GM20431 (cell line): Measurements from ENCODE around the gene MCCC1.
"Not testable (repeated sequence)": the region's sequence is repeated elsewhere in the genome, so short reads cannot be mapped to it uniquely, and the experiment has no call there.

Source experiments
- in situ Hi-C: fragments of 300-500 bp; cut with MseI, MboI; formaldehyde crosslinking; loops from one replicate; pipeline ENCODE4 v1.15.0; 2020; ENCODE audit warnings: low sequenced_read_pairs; ENCODE audit not compliant: unreplicated experiment

The MCCC1 gene

DNA sequence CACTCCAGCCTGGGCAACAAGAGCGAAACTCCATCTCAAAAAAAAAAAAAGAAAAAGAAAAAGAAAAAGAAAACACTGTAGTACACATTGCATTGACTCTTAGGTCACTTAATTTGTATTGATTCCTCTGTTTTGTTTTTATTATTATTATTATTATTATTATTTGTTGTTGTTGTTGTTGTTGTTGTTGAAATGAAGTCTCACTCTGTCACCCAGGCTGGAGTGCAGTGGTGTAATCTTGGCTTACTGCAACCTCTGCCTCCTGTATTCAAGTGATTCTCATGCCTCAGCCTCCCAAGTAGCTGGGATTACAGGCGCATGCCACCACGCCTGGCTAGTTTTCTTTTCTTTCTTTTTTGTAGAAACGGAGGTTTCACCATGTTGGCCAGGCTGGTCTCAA is 8.1 kb upstream of the MCCC1 start:
- in situ Hi-C loops = not testable (repeated sequence)

DNA sequence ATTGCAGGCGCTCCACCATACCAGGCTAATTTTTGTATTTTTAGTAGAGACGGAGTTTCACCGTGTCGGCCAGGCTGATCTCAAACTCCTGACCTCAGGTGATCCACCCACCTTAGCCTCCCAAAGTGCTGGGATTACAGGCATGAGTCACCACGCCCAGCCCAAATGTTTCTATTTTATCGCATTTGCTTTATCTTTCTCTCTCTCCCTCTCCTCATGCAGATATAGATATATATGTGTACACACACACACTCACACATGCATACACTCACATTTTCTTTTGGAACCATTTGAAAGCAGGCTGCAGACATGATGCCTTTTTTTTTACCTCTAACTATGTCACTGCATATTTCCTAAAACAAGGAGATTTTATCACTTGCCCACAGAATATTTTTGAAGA is 7.3 kb upstream of the MCCC1 start:
- in situ Hi-C loops = no loop called here

- in situ Hi-C loops = not testable (repeated sequence)
Observed at GRCh38 chr3:183103950-183104349, 4.7 kb upstream of the MCCC1 start.

GRCh38 chr3:183101040-183101439 is 1.7 kb upstream of the MCCC1 start:
- in situ Hi-C loops = not testable (repeated sequence)

- in situ Hi-C loops = no loop called here
Observed at GRCh38 chr3:183100376-183100775, 1.1 kb upstream of the MCCC1 start.

DNA sequence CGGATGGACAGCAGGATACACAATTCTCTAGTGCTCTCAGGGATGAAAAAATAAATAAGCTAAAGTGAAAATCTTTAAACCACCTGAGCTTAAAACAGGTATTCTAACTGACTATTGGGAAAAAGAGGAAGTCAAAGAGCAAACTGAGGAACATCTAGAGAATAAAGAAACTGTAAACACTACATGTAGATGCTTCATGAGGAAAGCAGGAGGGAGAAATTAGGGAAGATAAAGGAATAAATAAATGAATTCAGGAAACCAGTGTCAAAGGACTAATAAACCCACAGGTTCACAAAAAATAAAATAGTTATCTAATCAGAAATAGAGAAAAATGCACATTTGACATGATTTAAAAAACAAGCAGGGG is 525 bp upstream of the MCCC1 start:
- in situ Hi-C loops = no loop called here

GRCh38 chr3:183098536-183099025 is 715 bp downstream of the MCCC1 start:
- in situ Hi-C loops = no loop called here

DNA sequence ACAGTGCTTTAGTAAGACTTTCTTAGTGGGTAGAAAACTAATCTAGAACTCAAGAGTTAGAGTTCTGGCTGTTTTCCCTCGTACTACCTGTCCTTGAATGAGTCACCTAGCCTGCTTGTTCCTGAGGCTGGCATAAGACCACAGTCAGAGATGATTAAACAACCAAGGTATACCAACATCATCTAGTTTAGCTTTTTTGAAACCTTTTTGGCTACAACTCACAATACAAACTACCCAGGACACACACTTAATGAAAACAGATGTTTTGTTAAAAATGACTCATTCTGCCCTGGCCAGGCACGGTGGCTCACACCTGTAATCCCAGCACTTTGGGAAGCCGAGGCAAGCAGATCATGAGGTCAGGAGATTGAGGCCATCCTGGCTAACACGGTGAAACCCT is 4.6 kb downstream of the MCCC1 start:
- in situ Hi-C loops = no loop called here

- in situ Hi-C loops = no loop called here
Observed at GRCh38 chr3:183092256-183092655, 7.0 kb downstream of the MCCC1 start.

DNA sequence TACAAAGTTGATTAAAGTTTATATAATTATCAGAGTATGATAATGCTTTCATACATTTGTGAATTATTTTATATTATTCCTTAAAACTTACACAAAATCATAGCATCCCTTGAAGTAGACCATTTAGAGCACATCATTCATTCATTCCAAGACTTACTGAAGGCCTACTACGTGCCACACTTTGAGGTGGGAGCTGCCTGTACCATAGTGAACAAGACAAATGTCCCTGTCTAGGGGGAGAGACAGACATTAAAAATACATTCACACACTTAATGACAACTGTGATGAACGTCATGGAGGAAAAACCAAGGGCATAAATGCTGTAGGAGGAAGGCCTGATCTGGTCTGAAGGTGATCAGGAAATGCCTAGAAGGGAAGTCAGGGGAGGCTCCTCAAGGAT is 12.1 kb downstream of the MCCC1 start:
- in situ Hi-C loops = no loop called here

GRCh38 chr3:183085634-183086390 is 13.5 kb downstream of the MCCC1 start:
- in situ Hi-C loops = no loop called here

DNA sequence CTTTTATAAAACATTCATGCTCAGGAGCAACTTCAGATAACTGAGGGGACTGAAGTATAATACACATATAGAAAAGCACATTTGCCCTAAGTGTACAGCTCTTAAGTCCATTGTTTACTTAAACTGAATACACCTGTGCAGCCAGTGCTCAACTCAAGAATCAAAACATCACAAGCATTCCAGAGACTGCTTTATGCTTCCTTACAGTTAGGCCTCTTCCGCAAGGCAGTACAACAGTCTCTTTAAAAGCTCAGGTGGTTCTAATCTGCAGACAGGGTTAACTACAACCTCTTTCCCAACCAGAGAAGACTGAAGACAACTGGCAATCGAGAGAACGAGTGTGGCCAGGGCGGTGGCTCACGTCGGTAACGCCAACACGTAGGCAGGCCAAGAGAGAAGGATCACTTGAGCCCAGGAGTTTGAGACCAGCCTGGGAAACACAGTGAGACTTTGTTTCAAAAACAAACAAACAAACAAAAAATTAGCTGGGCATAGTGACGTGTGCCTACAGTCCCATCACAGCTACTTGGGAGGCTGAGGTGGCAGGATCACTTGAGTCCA is 16.9 kb downstream of the MCCC1 start:
- in situ Hi-C loops = no loop called here

DNA sequence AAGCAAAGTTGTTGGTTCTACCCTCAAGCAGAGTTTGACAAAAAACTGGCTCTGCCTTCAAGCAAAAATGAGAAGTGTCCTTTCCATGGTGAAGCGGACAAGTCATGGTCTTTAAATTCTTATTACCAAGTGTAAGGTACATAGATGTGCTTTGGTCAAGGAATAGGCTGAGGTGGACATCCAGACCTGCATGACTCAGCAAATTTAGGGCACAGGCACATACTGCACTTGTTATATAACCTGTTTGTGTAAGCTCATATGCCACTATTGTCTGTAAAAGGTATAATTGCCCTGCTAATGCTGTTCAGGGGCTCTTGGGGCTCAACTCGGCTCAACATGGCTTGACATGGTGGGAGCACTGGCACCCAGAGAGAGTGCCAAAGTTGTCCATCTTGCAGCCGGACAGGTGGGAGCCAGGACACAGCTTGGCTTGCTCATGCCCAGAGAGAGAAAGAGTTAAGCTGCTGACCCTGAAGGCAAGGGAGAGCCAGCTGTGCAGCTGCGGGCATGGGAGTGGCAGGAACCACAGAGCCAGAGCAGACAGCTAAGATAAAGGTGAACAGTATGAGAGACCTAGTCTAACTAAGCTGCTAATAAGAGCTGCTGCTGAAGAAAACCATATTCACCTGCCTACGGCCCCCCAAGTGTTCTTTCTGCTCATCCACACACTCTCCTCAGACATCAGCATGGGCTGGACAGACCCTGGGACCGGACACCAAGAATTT is 17.7 kb downstream of the MCCC1 start:
- in situ Hi-C loops = no loop called here

DNA sequence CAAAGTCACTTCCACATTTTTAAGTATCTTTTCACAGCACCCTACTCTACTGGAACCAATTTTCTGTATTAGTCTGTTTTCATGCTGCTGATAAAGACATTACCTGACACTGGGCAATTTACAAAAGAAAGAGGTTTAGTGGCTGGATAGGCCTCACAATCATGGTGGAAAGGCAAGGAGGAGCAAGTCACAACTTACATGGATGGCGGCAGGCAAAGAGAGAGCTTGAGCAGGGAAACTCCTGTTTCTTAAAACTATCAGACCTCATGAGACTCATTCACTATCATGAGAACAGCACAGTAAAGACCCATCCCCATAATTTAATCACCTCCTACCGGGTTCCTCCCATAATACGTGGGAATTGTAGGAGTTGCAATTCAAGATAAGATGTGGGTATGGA is 18.7 kb downstream of the MCCC1 start:
- in situ Hi-C loops = no loop called here

- in situ Hi-C loops = no loop called here
Observed at GRCh38 chr3:183074881-183075280, 24.4 kb downstream of the MCCC1 start.

GRCh38 chr3:183074261-183074660 is 25.0 kb downstream of the MCCC1 start:
- in situ Hi-C loops = no loop called here

- in situ Hi-C loops = no loop called here
Observed at GRCh38 chr3:183073839-183074238, 25.5 kb downstream of the MCCC1 start.

DNA sequence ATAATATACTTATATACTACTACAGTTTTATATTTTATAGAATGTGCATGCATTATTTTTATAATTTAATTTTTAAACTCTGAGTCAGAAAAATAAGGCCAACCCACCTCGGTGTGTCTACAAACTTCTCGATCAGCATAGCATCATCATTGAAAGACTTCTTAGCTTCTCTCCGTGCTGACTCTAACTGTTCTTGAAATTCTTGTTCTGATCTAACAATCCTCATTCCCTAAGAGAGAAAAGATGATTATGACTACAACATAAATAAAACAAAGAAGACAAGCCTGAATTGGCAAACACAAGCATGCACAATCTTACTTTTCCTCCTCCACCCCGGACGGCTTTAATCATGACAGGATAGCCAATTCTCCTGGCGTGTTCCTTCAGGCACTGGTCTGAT is 28.4 kb downstream of the MCCC1 start:
- in situ Hi-C loops = no loop called here

DNA sequence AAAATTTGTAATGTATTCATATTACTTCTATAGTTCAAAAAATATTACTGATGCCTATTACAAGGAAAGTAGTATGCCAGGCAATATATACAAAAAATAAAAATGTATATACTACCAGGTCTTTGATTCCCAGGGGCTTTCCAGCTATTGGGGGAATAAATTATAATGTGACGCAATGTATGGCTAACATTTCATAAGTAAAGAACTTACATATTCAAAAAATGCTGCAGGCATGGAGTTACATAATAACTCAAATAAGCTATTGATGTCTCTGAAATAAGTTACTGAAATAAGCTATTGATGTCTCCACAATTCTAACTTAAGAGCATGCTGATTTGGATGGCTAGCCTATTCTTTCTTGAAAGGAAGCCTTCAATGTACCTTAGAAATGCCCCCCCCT is 30.2 kb downstream of the MCCC1 start:
- in situ Hi-C loops = no loop called here

GRCh38 chr3:183066891-183067290 is 32.4 kb downstream of the MCCC1 start:
- in situ Hi-C loops = not testable (repeated sequence)

GRCh38 chr3:183064475-183064874 is 34.8 kb downstream of the MCCC1 start:
- in situ Hi-C loops = no loop called here
